Transverse colon (tissue), 4 donors: ENCODE results near the gene UVRAG.

ENCODE experiments used
- CTCF ChIP-seq, 5 experiments: fragments of 200-600 bp in 3 of 5; fragments of 450-650 bp in 2 of 5; sonication (generic) in 3 of 5; IDR thresholded peaks; 1 replicate in 2 of 5; 2 replicates in 3 of 5; pipeline ENCODE4 v1.5.1; 2016 to 2017; ENCODE audit warnings: antibody characterized with exemption in 5 of 5, inconsistent platforms in 3 of 5, mild to moderate bottlenecking in 2 of 5, moderate library complexity in 1 of 5
- POLR2A ChIP-seq: fragments of 450-650 bp; IDR thresholded peaks from one replicate; pipeline ENCODE4 v1.6.1; 2016; ENCODE audit warnings: antibody characterized with exemption, mild to moderate bottlenecking, moderate library complexity
- POLR2AphosphoS5 ChIP-seq, 3 donors: sonication (generic); formaldehyde crosslinking; IDR thresholded peaks; one replicate each; pipeline ENCODE4 v1.6.1; 2016; ENCODE audit warnings: antibody characterized with exemption in 3 of 3

GRCh38 chr11:76139314-76139713, 324.3 kb downstream of the UVRAG start:
- TF ChIP-seq CTCF (IDR thresholded peaks at IDR 0.05), result no peak
- no peak for TF ChIP-seq POLR2AphosphoS5 (IDR thresholded peaks at IDR 0.05)
- no peak for TF ChIP-seq POLR2A
